Endothelial cell of umbilical vein (primary cell): ENCODE results near the gene AP4S1. TPM values are rescaled to one million over a fixed set of nuclear protein-coding genes. Genes with fewer than 3 reads are reported as not detected.

ENCODE experiments used
- BruUV-seq: library from RNA; stranded (reverse); fragments of 400-500 nt; replicated peaks from 2 replicates; lab custom pipeline; 2021; lab: Mats Ljungman, UMichigan
- CTCF ChIA-PET: fragments of 300-600, 350-600 bp; sonication (Branson Sonifier 250); formaldehyde crosslinking; loops from one replicate; lab custom pipeline; 2021; ENCODE audit warnings: antibody characterized with exemption, inconsistent platforms; lab: Charles Lee
- POLR2A ChIA-PET: fragments of 300-600, 350-600 bp; sonication (Branson Sonifier 250); formaldehyde crosslinking; loops from one replicate; lab custom pipeline; 2021; ENCODE audit warnings: antibody characterized with exemption, inconsistent platforms; lab: Charles Lee
- DNase-seq: peaks from one replicate; pipeline ENCODE4 v3.0.0-alpha.2; 2011; ENCODE audit warnings: low read depth, low spot score
- FAIRE-seq: peaks from 2 replicates; lab custom pipeline; 2011; peaks lifted over from hg19 to GRCh38; lab: Jason Lieb, UNC
- H2AFZ ChIP-seq: 2 replicates; pipeline ENCODE4 v1.6.0; 2012; ENCODE audit warnings: low read depth, low read length, control low read depth, inconsistent platforms
- H3K27ac ChIP-seq: 2 replicates; pipeline ENCODE4 v1.5.1; 2011; ENCODE audit warnings: low read depth, mild to moderate bottlenecking, control low read depth, low read length, moderate library complexity; ENCODE audit not compliant: insufficient read depth
- H3K27me3 ChIP-seq, 2 experiments: 2 replicates each; pipeline versions ENCODE4 v1.6.0 to v1.6.1; 2011; ENCODE audit warnings: low read length in 2 of 2, mixed read lengths in 1 of 2; ENCODE audit not compliant: control insufficient read depth in 2 of 2, insufficient read depth in 2 of 2
- H3K36me3 ChIP-seq, 2 experiments: 2 replicates in 1 of 2; 3 replicates in 1 of 2; pipeline ENCODE4 v1.5.1; 2011; ENCODE audit warnings: low read length in 2 of 2, mild to moderate bottlenecking in 1 of 2, moderate library complexity in 1 of 2; ENCODE audit not compliant: control insufficient read depth in 2 of 2, insufficient read depth in 2 of 2; ENCODE audit errors: extremely low read depth in 1 of 2
- H3K4me1 ChIP-seq: 3 replicates; pipeline ENCODE4 v1.5.1; 2011; ENCODE audit warnings: mild to moderate bottlenecking, low read length; ENCODE audit not compliant: control insufficient read depth, insufficient read depth; ENCODE audit errors: extremely low read depth
- H3K4me2 ChIP-seq: 2 replicates; pipeline ENCODE4 v1.6.1; 2011; ENCODE audit warnings: low read length, control low read depth, mixed read lengths; ENCODE audit not compliant: insufficient read depth
- H3K4me3 ChIP-seq, 3 experiments: fragments of 200-600 bp in 1 of 3; sonication (generic), shearing (Covaris generic) in 1 of 3; replicated peaks in 1 of 3; 2 replicates each; pipeline ENCODE4 v1.5.1; 2011 to 2016; ENCODE audit warnings: control low read depth in 3 of 3, low read length in 3 of 3, mild to moderate bottlenecking in 2 of 3, inconsistent platforms in 1 of 3, low read depth in 1 of 3, moderate library complexity in 1 of 3; ENCODE audit not compliant: insufficient read depth in 1 of 3
- H3K79me2 ChIP-seq: 2 replicates; pipeline ENCODE4 v1.6.0; 2012; ENCODE audit warnings: low read length, inconsistent platforms; ENCODE audit not compliant: control insufficient read depth, insufficient read depth
- H3K9ac ChIP-seq: replicated peaks from 2 replicates; pipeline ENCODE3; 2011; ENCODE audit warnings: low read length, control low read depth; ENCODE audit not compliant: insufficient read depth; ENCODE audit errors: extremely low read depth
- H3K9me1 ChIP-seq: replicated peaks from 3 replicates; pipeline ENCODE4 v1.6.0; 2011; ENCODE audit warnings: mild to moderate bottlenecking, low read length; ENCODE audit not compliant: control insufficient read depth, insufficient read depth; ENCODE audit errors: extremely low read depth
- H3K9me3 ChIP-seq: replicated peaks from 2 replicates; pipeline ENCODE4 v1.5.1; 2012; ENCODE audit warnings: low read length, inconsistent platforms; ENCODE audit not compliant: control insufficient read depth, insufficient read depth
- H4K20me1 ChIP-seq: replicated peaks from 2 replicates; pipeline ENCODE3; 2011; ENCODE audit warnings: mild to moderate bottlenecking, low read length; ENCODE audit not compliant: control insufficient read depth, insufficient read depth; ENCODE audit errors: extremely low read depth
- CTCF ChIP-seq, 2 donors: IDR thresholded peaks; 1 replicate in 1 of 2; 2 replicates in 1 of 2; pipeline ENCODE4 v1.5.1; 2011; ENCODE audit warnings: low read length in 2 of 2, mild to moderate bottlenecking in 2 of 2, moderate library complexity in 2 of 2, control low read depth in 1 of 2, inconsistent platforms in 1 of 2, low read depth in 1 of 2; ENCODE audit not compliant: insufficient read depth in 1 of 2; ENCODE audit errors: extremely low read depth in 1 of 2
- EZH2 ChIP-seq: IDR thresholded peaks from 2 replicates; pipeline ENCODE4 v1.6.1; 2012; ENCODE audit warnings: borderline replicate concordance, low read depth, mild to moderate bottlenecking, moderate library complexity, low read length, inconsistent platforms; ENCODE audit not compliant: severe bottlenecking
- FOS ChIP-seq: IDR thresholded peaks from 2 replicates; pipeline ENCODE4 v1.6.1; 2011; ENCODE audit warnings: mild to moderate bottlenecking, low read length, moderate library complexity, borderline replicate concordance; ENCODE audit not compliant: insufficient read depth
- GATA2 ChIP-seq: IDR thresholded peaks from 2 replicates; pipeline ENCODE4 v1.7.0; 2011; ENCODE audit warnings: low read depth, mild to moderate bottlenecking, moderate library complexity, mixed read lengths, low read length; ENCODE audit not compliant: insufficient read length, insufficient read depth
- JUN ChIP-seq: IDR thresholded peaks from 2 replicates; pipeline ENCODE4 v1.6.1; 2011; ENCODE audit warnings: borderline replicate concordance, low read depth; ENCODE audit not compliant: insufficient read length, insufficient read depth
- MYC ChIP-seq: IDR thresholded peaks from one replicate; pipeline ENCODE4 v1.6.1; 2011; ENCODE audit warnings: mild to moderate bottlenecking, low read depth, low read length
- POLR2A ChIP-seq: IDR thresholded peaks from 2 replicates; pipeline ENCODE4 v1.6.1; 2012; ENCODE audit warnings: low read depth, mild to moderate bottlenecking, control low read depth, low read length
- POLR2AphosphoS5 ChIP-seq: IDR thresholded peaks from 2 replicates; pipeline ENCODE4 v1.6.1; 2012; ENCODE audit warnings: low read depth, mild to moderate bottlenecking, control low read depth, low read length, moderate library complexity; ENCODE audit not compliant: insufficient read depth
- dilution Hi-C: fragments of 300-500 bp; cut with MboI; formaldehyde crosslinking; loops from one replicate; pipeline ENCODE4 v1.15.0; 2019; ENCODE audit warnings: low sequenced_read_pairs; ENCODE audit not compliant: extremely low pct_ligation_motif_present
- intact Hi-C: fragments of 100-400 bp; cut with micrococcal nuclease; formaldehyde crosslinking; loops from one replicate; pipeline ENCODE4 v1.10.0; 2022
- polyA plus RNA-seq, 4 experiments: library from polyadenylated mRNA; depleted of rRNA in 3 of 4; stranded (reverse) in 3 of 4; unstranded in 1 of 4; fragments of >200 nt; gene quantifications; 2 replicates each; pipeline versions ENCODE4 v1.2.1 to v1.2.3, GENCODE V29; 2011 to 2012; ENCODE audit warnings: missing spikeins in 1 of 4
- total RNA-seq: library from RNA; stranded (reverse); gene quantifications from 2 replicates; pipeline ENCODE4 v1.2.3, GENCODE V29; 2021
- TF ChIP-seq, protein P1 (sequence below): IDR thresholded peaks from 2 replicates; pipeline ENCODE4 v1.6.1; 2011; ENCODE audit not compliant: insufficient read depth, insufficient read length

Gene AP4S1
- total and polyA plus RNA-seq, 2 donors (not counting 3 experiments of a cell fraction or from before 2014, with no cell fraction given), result 2.8 to 7.2 TPM

DNA sequence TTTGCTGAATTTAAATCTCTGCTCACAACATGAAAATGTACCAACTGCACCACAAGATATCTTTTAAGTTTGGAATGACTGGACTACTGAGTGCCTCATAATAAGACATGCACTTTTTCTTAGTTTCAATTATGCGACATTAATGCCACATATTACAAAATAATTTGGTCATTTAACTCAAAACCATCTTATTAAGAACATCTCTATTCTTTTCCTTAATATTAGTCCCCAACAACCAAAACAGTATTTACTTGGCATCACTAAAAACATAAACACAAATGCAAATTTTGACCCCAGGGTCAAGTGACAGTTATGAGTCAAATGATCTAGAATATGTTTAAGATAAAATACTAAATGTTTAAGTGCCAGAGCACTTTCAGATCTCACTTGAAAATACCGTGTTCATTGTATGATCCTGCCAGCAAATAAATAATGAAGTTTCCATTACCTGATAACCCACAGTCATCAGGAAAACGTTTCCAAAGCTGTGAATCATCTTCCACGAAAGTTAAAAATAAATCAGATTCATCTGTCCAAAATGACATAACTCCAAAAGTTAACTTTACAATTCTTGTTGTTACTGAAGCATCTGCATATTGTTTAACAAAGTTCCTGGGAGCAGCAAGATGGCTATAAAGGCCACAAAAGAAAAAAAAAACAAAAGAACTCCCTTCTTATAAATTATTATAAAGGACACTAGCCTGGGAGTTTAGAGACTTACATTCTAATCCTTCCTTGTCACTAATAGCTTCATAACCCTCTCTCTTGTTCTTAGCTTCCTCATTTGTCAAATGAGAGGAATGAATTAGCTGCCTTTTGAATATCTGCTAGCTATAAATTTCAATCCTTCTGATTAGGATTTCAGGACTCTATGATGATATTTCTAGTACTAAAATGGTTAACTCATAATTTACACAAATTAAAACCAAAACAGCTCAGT lies 30.5 kb upstream of the AP4S1 start:
- POLR2A ChIA-PET, result no interaction called here
- peak; percentile 66 for FAIRE-seq
- no TSS peak for BruUV-seq

More for the DNA sequence above, 30.5 kb upstream of the AP4S1 start:
- Histone ChIP-seq H3K36me3 (peaks cover 0 to 2% of the 10 kb centered on the region in 2 experiments), H3K4me1 (peaks cover 21% of the 10 kb centered on the region), H4K20me1 (peaks cover 17% of the 10 kb centered on the region), H3K9ac (peak overlapping the region; percentile 22), H3K79me2 (peaks cover 96% of the 10 kb centered on the region), H3K27me3 (no peaks in the 10 kb centered on the region), H2AFZ (no peak overlapping the region), H3K4me2 (peak overlapping the region; percentile 58), H3K9me3 (no peaks in the 10 kb centered on the region), H3K9me1 (peaks cover 6% of the 10 kb centered on the region), H3K4me3 (no peak overlapping the region), H3K27ac (peak overlapping the region; percentile 55)
- intact Hi-C loops, result loop anchor here (2.0 kb wide), 1 partner anchor 46 kb away; no protein-coding TSS in a partner anchor
- peak; percentile 66 for DNase-seq
- dilution Hi-C loops, result no loop called here
- TF ChIP-seq JUN, result peak; percentile 43
- TF ChIP-seq FOS, result peak; percentile 45
- TF ChIP-seq MYC, result no peak
- TF ChIP-seq GATA2, result no peak
- no peak for TF ChIP-seq POLR2AphosphoS5
- TF ChIP-seq POLR2A, result no peak
- no peak for TF ChIP-seq CTCF (IDR thresholded peaks at IDR 0.05; ENCODE audit: extremely low read depth in 1 of 2, insufficient read depth in 1 of 2, low read depth in 1 of 2, low read length in 2 of 2)
- TF ChIP-seq, protein P1, sequence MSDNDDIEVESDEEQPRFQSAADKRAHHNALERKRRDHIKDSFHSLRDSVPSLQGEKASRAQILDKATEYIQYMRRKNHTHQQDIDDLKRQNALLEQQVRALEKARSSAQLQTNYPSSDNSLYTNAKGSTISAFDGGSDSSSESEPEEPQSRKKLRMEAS, result no peak
- no peak for TF ChIP-seq EZH2
- CTCF ChIA-PET, result interaction anchor here (1.0 to 1.4 kb wide), 7 partner anchors 10 to 88 kb away, joined by 3 to 7 read pairs (median 4); partner anchors contain the start of gene AP4S1
